Activated CD8-positive, alpha-beta T cell treated with anti-CD3 and anti-CD28 coated beads for 36 hours (primary cell): ENCODE data around the gene INTS11. TPM values are rescaled to one million over a fixed set of nuclear protein-coding genes. Genes with fewer than 3 reads are reported as not detected.

Experiments
- ATAC-seq: fragments of 200-7000 bp; cut with Tn5 transposase; one replicate; pipeline ENCODE4 v1.10.0; 2021; ENCODE audit warnings: mild to moderate bottlenecking, moderate library complexity
- CTCF ChIA-PET: fragments of 350-600 bp; sonication (Branson Sonifier 250); formaldehyde crosslinking; loops from one replicate; lab custom pipeline; 2021; ENCODE audit warnings: antibody characterized with exemption; lab: Charles Lee
- POLR2A ChIA-PET: fragments of 350-600 bp; sonication (Branson Sonifier 250); formaldehyde crosslinking; loops from one replicate; lab custom pipeline; 2021; ENCODE audit warnings: antibody characterized with exemption; lab: Charles Lee
- DNase-seq: peaks from one replicate; pipeline ENCODE4 v3.0.0-alpha.2; 2020
- H3K27ac Mint-ChIP-seq: one replicate; pipeline ENCODE4 v1.8.0; 2021; ENCODE audit warnings: mild to moderate bottlenecking, mixed read lengths
- H3K27me3 Mint-ChIP-seq: one replicate; pipeline ENCODE4 v1.8.0; 2021; ENCODE audit warnings: mixed read lengths
- H3K36me3 Mint-ChIP-seq: one replicate; pipeline ENCODE4 v1.8.0; 2021; ENCODE audit warnings: low read depth, mixed read lengths
- H3K4me1 Mint-ChIP-seq: one replicate; pipeline ENCODE4 v1.8.0; 2021; ENCODE audit warnings: low read depth, mixed read lengths
- H3K4me3 Mint-ChIP-seq: one replicate; pipeline ENCODE4 v1.8.0; 2021; ENCODE audit warnings: mild to moderate bottlenecking, moderate library complexity, mixed read lengths
- H3K9me3 Mint-ChIP-seq: one replicate; pipeline ENCODE4 v1.8.0; 2021; ENCODE audit warnings: mixed read lengths
- CTCF ChIP-seq: fragments of 200-600 bp; IDR thresholded peaks from one replicate; pipeline ENCODE4 v1.8.0; 2022; ENCODE audit warnings: antibody characterized with exemption, mild to moderate bottlenecking
- intact Hi-C: fragments of 100-400 bp; cut with micrococcal nuclease; formaldehyde crosslinking; loops from one replicate; pipeline ENCODE4 v1.10.0; 2022
- total RNA-seq, 2 experiments: library from RNA; stranded (reverse); gene quantifications; one replicate each; pipeline ENCODE4 v1.2.3, GENCODE V29; 2021

INTS11 gene
- total RNA-seq, 2 experiments from 2014 or later: 110 to 122 TPM

GRCh38 chr1:1314678-1315335, 9.7 kb downstream of the INTS11 start:
- POLR2A ChIA-PET: interaction anchor here (0.6 to 2.1 kb wide), 6 partner anchors 8 to 161 kb away, joined by 3 to 5 read pairs (median 3); no protein-coding TSS in a partner anchor

GRCh38 chr1:1314237-1314586, 10.2 kb downstream of the INTS11 start:
- ATAC-seq (no peak), DNase-seq (no peak)
- H3K4me1 Mint-ChIP-seq: no peaks in the 10 kb centered on the region
- intact Hi-C loops: no loop called here
- ChIA-PET POLR2A (interaction anchor here (0.7 to 2.1 kb wide), 5 partner anchors 9 to 34 kb away, joined by 3 to 5 read pairs (median 3); no protein-coding TSS in a partner anchor), CTCF (no interaction called here)
- TF ChIP-seq CTCF: no peak
- no peaks in the 10 kb centered on the region for H3K27me3 Mint-ChIP-seq
- H3K36me3 Mint-ChIP-seq: peaks cover 27% of the 10 kb centered on the region
- H3K9me3 Mint-ChIP-seq: no peaks in the 10 kb centered on the region
- no peak overlapping the region for H3K27ac Mint-ChIP-seq
- no peak overlapping the region for H3K4me3 Mint-ChIP-seq

More at GRCh38 chr1:1314678-1315335, 9.7 kb downstream of the INTS11 start:
- H3K27ac Mint-ChIP-seq: no peak overlapping the region
- CTCF ChIA-PET: no interaction called here
- ATAC-seq: no peak
- H3K36me3 Mint-ChIP-seq: peaks cover 28% of the 10 kb centered on the region
- no peak overlapping the region for H3K4me3 Mint-ChIP-seq
- no peak for TF ChIP-seq CTCF
- H3K27me3 Mint-ChIP-seq: no peaks in the 10 kb centered on the region
- no peak for DNase-seq
- intact Hi-C loops: no loop called here
- no peaks in the 10 kb centered on the region for H3K9me3 Mint-ChIP-seq
- no peaks in the 10 kb centered on the region for H3K4me1 Mint-ChIP-seq

- no peaks in the 10 kb centered on the region for H3K9me3 Mint-ChIP-seq
- intact Hi-C loops: no loop called here
- no peak for ATAC-seq
- ChIA-PET POLR2A (interaction anchor here (0.7 to 2.1 kb wide), 4 partner anchors 9 to 32 kb away, joined by 3 to 5 read pairs (median 4); partner anchors contain the start of gene TAS1R3), CTCF (no interaction called here)
- no peak for TF ChIP-seq CTCF
- H3K36me3 Mint-ChIP-seq: peaks cover 25% of the 10 kb centered on the region
- no peak overlapping the region for H3K27ac Mint-ChIP-seq
- H3K27me3 Mint-ChIP-seq: no peaks in the 10 kb centered on the region
- no peak overlapping the region for H3K4me3 Mint-ChIP-seq
- H3K4me1 Mint-ChIP-seq: no peaks in the 10 kb centered on the region
- DNase-seq: no peak
Observed at GRCh38 chr1:1313500-1314236, 10.8 kb downstream of the INTS11 start.

- Mint-ChIP-seq H3K4me3 (no peak overlapping the region), H3K36me3 (peaks cover 27% of the 10 kb centered on the region), H3K9me3 (no peaks in the 10 kb centered on the region), H3K4me1 (no peaks in the 10 kb centered on the region), H3K27ac (no peak overlapping the region), H3K27me3 (no peaks in the 10 kb centered on the region)
- CTCF ChIA-PET: no interaction called here
- no peak for TF ChIP-seq CTCF
- intact Hi-C loops: no loop called here
- DNase-seq (no peak), ATAC-seq (no peak)
- POLR2A ChIA-PET: interaction anchor here (1.0 to 2.1 kb wide), 4 partner anchors 10 to 29 kb away, joined by 3 to 5 read pairs (median 4); partner anchors contain the start of gene TAS1R3
Observed at GRCh38 chr1:1312450-1313314, 11.8 kb downstream of the INTS11 start.
